Keratinocyte (primary cell): Measurements from ENCODE around the gene KLK11. TPM values are rescaled to one million over a fixed set of nuclear protein-coding genes. Genes with fewer than 3 reads are reported as not detected.

Experiments used
- DNase-seq: peaks from one replicate; pipeline ENCODE4 v3.0.0-alpha.2; 2011; ENCODE audit warnings: low read depth, missing footprints, low spot score
- FAIRE-seq: peaks from 2 replicates; lab custom pipeline; 2011; peaks lifted over from hg19 to GRCh38; lab: Jason Lieb, UNC
- H2AFZ ChIP-seq: 2 replicates; pipeline ENCODE4 v1.6.0; 2012; ENCODE audit warnings: low read length, control low read depth, inconsistent platforms; ENCODE audit not compliant: control insufficient read depth
- H3K27ac ChIP-seq: 2 replicates; pipeline ENCODE4 v1.5.1; 2011; ENCODE audit warnings: low read length; ENCODE audit not compliant: control insufficient read depth, insufficient read depth
- H3K27me3 ChIP-seq: 3 replicates; pipeline ENCODE4 v1.6.0; 2011; ENCODE audit warnings: low read length; ENCODE audit not compliant: control insufficient read depth, insufficient read depth; ENCODE audit errors: extremely low read depth
- H3K36me3 ChIP-seq, 2 experiments: 2 replicates in 1 of 2; 3 replicates in 1 of 2; pipeline ENCODE4 v1.5.1; 2011; ENCODE audit warnings: low read length in 2 of 2, mild to moderate bottlenecking in 1 of 2; ENCODE audit not compliant: control insufficient read depth in 2 of 2, insufficient read depth in 2 of 2; ENCODE audit errors: extremely low read depth in 1 of 2
- H3K4me1 ChIP-seq: 3 replicates; pipeline ENCODE4 v1.5.1; 2011; ENCODE audit warnings: low read length; ENCODE audit not compliant: control insufficient read depth, insufficient read depth; ENCODE audit errors: extremely low read depth
- H3K4me2 ChIP-seq: 3 replicates; pipeline ENCODE4 v1.6.0; 2011; ENCODE audit warnings: low read depth, low read length; ENCODE audit not compliant: control insufficient read depth, insufficient read depth; ENCODE audit errors: extremely low read depth
- H3K4me3 ChIP-seq, 3 experiments: fragments of 200-600 bp in 1 of 3; sonication (generic) in 1 of 3; 2 replicates in 2 of 3; 3 replicates in 1 of 3; pipeline ENCODE4 v1.5.1; 2011 to 2016; ENCODE audit warnings: low read length in 3 of 3, mild to moderate bottlenecking in 3 of 3, control low read depth in 2 of 3, inconsistent platforms in 1 of 3, low read depth in 1 of 3, mixed read lengths in 1 of 3, mixed run types in 1 of 3, moderate library complexity in 1 of 3; ENCODE audit not compliant: control insufficient read depth in 2 of 3, insufficient read depth in 2 of 3; ENCODE audit errors: extremely low read depth in 1 of 3
- H3K79me2 ChIP-seq: 2 replicates; pipeline ENCODE4 v1.6.0; 2012; ENCODE audit warnings: low read length; ENCODE audit not compliant: control insufficient read depth, insufficient read depth
- H3K9ac ChIP-seq: 3 replicates; pipeline ENCODE4 v1.6.0; 2011; ENCODE audit warnings: low read length; ENCODE audit not compliant: control insufficient read depth, insufficient read depth; ENCODE audit errors: extremely low read depth
- H3K9me1 ChIP-seq: 3 replicates; pipeline ENCODE4 v1.6.0; 2011; ENCODE audit warnings: low read length; ENCODE audit not compliant: control insufficient read depth, insufficient read depth; ENCODE audit errors: extremely low read depth
- H3K9me3 ChIP-seq: 2 replicates; pipeline ENCODE4 v1.5.1; 2012; ENCODE audit warnings: low read depth, low read length; ENCODE audit not compliant: control insufficient read depth
- H4K20me1 ChIP-seq: 3 replicates; pipeline ENCODE4 v1.6.0; 2011; ENCODE audit warnings: low read length; ENCODE audit not compliant: control insufficient read depth, insufficient read depth; ENCODE audit errors: extremely low read depth
- EZH2 ChIP-seq: IDR thresholded peaks from one replicate; pipeline ENCODE4 v1.6.1; 2012; ENCODE audit warnings: inconsistent platforms, mild to moderate bottlenecking, low read length, moderate library complexity
- dilution Hi-C: fragments of 300-500 bp; cut with MboI; formaldehyde crosslinking; loops from one replicate; pipeline ENCODE4 v1.7.0; 2020; ENCODE audit warnings: low sequenced_read_pairs; ENCODE audit not compliant: extremely low pct_ligation_motif_present
- polyA plus RNA-seq, 5 experiments: library from polyadenylated mRNA; depleted of rRNA in 3 of 5; stranded (reverse) in 3 of 5; stranded (forward) in 1 of 5; unstranded in 1 of 5; fragments of >200 nt; gene quantifications; 1 replicate in 1 of 5; 2 replicates in 3 of 5; 3 replicates in 1 of 5; pipeline versions ENCODE4 v1.2.1 to v1.2.3, GENCODE V29; 2011 to 2012; ENCODE audit warnings: missing spikeins in 2 of 5, low read depth in 1 of 5, low replicate concordance in 1 of 5
- TF ChIP-seq, protein P1 (sequence below), 3 experiments: IDR thresholded peaks in 1 of 3; conservative IDR thresholded peaks in 1 of 3; optimal IDR thresholded peaks in 1 of 3; 2 replicates in 2 of 3; 3 replicates in 1 of 3; pipeline versions ENCODE3 to v1.5.1; 2011; ENCODE audit warnings: low read length in 3 of 3, mild to moderate bottlenecking in 3 of 3, moderate library complexity in 2 of 3, control low read depth in 1 of 3, inconsistent platforms in 1 of 3; ENCODE audit not compliant: insufficient read depth in 2 of 3; ENCODE audit errors: extremely low read depth in 1 of 3

The KLK11 gene
- polyA plus RNA-seq, 1 donor (not counting 4 experiments of a cell fraction or from before 2014, with no cell fraction given) = 18.0 TPM

DNA sequence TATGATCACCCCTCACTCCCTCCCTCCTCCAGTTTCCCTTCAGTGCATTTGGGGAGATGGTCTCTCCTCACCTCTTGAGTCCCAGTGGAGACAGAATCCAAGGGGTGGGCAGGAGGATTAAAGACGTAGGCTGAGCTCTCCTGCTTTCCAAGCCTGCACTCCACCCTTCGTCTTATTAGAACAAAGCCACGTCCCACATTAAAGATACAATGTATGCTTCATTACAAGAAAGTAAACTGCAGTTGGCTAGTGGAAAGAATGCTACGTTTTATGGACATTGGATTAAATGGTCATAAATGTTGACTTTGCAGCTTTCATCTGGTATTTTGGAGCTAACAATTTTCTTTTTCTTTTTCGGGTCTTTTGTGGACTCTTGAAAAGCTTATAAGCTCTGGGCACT lies 1.5 kb upstream of the KLK11 start:
- H3K4me3 ChIP-seq = no peak overlapping the region
- H3K27ac ChIP-seq = no peak overlapping the region
- no peak overlapping the region for H2AFZ ChIP-seq
- no peaks in the 10 kb centered on the region for H3K9me1 ChIP-seq
- H3K79me2 ChIP-seq = no peaks in the 10 kb centered on the region
- peaks cover 18% of the 10 kb centered on the region for H3K4me1 ChIP-seq
- H3K9me3 ChIP-seq = no peaks in the 10 kb centered on the region
- dilution Hi-C loops = no loop called here
- no peak for DNase-seq
- H4K20me1 ChIP-seq = no peaks in the 10 kb centered on the region
- H3K4me2 ChIP-seq = no peak overlapping the region
- no peak overlapping the region for H3K9ac ChIP-seq
- no peak for FAIRE-seq
- TF ChIP-seq, protein P1, sequence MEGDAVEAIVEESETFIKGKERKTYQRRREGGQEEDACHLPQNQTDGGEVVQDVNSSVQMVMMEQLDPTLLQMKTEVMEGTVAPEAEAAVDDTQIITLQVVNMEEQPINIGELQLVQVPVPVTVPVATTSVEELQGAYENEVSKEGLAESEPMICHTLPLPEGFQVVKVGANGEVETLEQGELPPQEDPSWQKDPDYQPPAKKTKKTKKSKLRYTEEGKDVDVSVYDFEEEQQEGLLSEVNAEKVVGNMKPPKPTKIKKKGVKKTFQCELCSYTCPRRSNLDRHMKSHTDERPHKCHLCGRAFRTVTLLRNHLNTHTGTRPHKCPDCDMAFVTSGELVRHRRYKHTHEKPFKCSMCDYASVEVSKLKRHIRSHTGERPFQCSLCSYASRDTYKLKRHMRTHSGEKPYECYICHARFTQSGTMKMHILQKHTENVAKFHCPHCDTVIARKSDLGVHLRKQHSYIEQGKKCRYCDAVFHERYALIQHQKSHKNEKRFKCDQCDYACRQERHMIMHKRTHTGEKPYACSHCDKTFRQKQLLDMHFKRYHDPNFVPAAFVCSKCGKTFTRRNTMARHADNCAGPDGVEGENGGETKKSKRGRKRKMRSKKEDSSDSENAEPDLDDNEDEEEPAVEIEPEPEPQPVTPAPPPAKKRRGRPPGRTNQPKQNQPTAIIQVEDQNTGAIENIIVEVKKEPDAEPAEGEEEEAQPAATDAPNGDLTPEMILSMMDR (optimal IDR thresholded peaks at IDR 0.05 in 1 of 3, IDR thresholded peaks at IDR 0.05 in 1 of 3, conservative IDR thresholded peaks at IDR 0.05 in 1 of 3; ENCODE audit: extremely low read depth in 1 of 3, insufficient read depth in 2 of 3, low read length in 3 of 3) = no peak
- no peak for TF ChIP-seq EZH2
- peaks cover 11% of the 10 kb centered on the region for H3K27me3 ChIP-seq
- peaks cover 0 to 2% of the 10 kb centered on the region in 2 experiments for H3K36me3 ChIP-seq

GRCh38 chr19:51027126-51027806 lies 850 bp upstream of the KLK11 start:
- Histone ChIP-seq H3K9ac (no peak overlapping the region), H3K4me1 (peaks cover 18% of the 10 kb centered on the region), H3K4me3 (peak overlapping the region in 1 of 3 experiments; percentile 44), H3K27ac (no peak overlapping the region), H4K20me1 (no peaks in the 10 kb centered on the region), H3K9me1 (no peaks in the 10 kb centered on the region), H2AFZ (peak overlapping the region; percentile 41), H3K36me3 (peaks cover 0 to 5% of the 10 kb centered on the region in 2 experiments), H3K4me2 (peak overlapping the region; percentile 33), H3K9me3 (no peaks in the 10 kb centered on the region), H3K79me2 (no peaks in the 10 kb centered on the region), H3K27me3 (peaks cover 11% of the 10 kb centered on the region)
- DNase-seq (no peak), FAIRE-seq (no peak)
- TF ChIP-seq, protein P1 (optimal IDR thresholded peaks at IDR 0.05 in 1 of 3, IDR thresholded peaks at IDR 0.05 in 1 of 3, conservative IDR thresholded peaks at IDR 0.05 in 1 of 3; ENCODE audit: extremely low read depth in 1 of 3, insufficient read depth in 2 of 3, low read length in 3 of 3) = no peak
- no peak for TF ChIP-seq EZH2
- dilution Hi-C loops = no loop called here
